Measurements from ENCODE around the gene KIF26A. TPM values are rescaled to one million over a fixed set of nuclear protein-coding genes. Genes with fewer than 3 reads are reported as not detected.

The KIF26A gene
- polyA plus RNA-seq, 1 of the 3 experiments (the other 2 are of a cell fraction), result 1.7 TPM

- H3K79me2 ChIP-seq (ENCODE audit: insufficient read depth), result no peaks in the 10 kb centered on the region
- DNase-seq, result no peak
- H3K9ac ChIP-seq, result no peak overlapping the region
- 91% methylated on average over 5 of the region's 14 CpGs for WGBS (ENCODE audit: low lambda C conversion rate)
- H3K27me3 ChIP-seq (ENCODE audit: insufficient read depth), result no peaks in the 10 kb centered on the region
- H4K20me1 ChIP-seq (ENCODE audit: insufficient read depth), result no peaks in the 10 kb centered on the region
- no peaks in the 10 kb centered on the region for H3K9me3 ChIP-seq
- ChIA-PET CTCF (interaction anchor here (1.0 to 1.3 kb wide), 3 partner anchors 8 to 24 kb away, joined by 3 to 5 read pairs (median 3); no protein-coding TSS in a partner anchor), POLR2A (no interaction called here)
- H3K9me2 ChIP-seq, result no peaks in the 10 kb centered on the region
- no peak for TF ChIP-seq ELF1 (IDR thresholded peaks at IDR 0.05)
- no peak for TF ChIP-seq MEF2A (IDR thresholded peaks at IDR 0.05; ENCODE audit: borderline replicate concordance, low read depth)
- no peak for TF ChIP-seq IRF3 (IDR thresholded peaks at IDR 0.05; ENCODE audit: low read depth, low read length)
- TF ChIP-seq RFX5 (IDR thresholded peaks at IDR 0.05; ENCODE audit: low read length), result no peak
- TF ChIP-seq, protein P1, sequence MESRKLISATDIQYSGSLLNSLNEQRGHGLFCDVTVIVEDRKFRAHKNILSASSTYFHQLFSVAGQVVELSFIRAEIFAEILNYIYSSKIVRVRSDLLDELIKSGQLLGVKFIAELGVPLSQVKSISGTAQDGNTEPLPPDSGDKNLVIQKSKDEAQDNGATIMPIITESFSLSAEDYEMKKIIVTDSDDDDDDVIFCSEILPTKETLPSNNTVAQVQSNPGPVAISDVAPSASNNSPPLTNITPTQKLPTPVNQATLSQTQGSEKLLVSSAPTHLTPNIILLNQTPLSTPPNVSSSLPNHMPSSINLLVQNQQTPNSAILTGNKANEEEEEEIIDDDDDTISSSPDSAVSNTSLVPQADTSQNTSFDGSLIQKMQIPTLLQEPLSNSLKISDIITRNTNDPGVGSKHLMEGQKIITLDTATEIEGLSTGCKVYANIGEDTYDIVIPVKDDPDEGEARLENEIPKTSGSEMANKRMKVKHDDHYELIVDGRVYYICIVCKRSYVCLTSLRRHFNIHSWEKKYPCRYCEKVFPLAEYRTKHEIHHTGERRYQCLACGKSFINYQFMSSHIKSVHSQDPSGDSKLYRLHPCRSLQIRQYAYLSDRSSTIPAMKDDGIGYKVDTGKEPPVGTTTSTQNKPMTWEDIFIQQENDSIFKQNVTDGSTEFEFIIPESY (IDR thresholded peaks at IDR 0.05; ENCODE audit: borderline replicate concordance, low read depth), result no peak
- TF ChIP-seq TEAD4 (IDR thresholded peaks at IDR 0.05; ENCODE audit: borderline replicate concordance, insufficient read depth), result no peak
- TF ChIP-seq, protein P2, sequence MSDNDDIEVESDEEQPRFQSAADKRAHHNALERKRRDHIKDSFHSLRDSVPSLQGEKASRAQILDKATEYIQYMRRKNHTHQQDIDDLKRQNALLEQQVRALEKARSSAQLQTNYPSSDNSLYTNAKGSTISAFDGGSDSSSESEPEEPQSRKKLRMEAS (IDR thresholded peaks at IDR 0.05; ENCODE audit: low read depth), result no peak
- TF ChIP-seq POLR2AphosphoS5 (IDR thresholded peaks at IDR 0.05; ENCODE audit: low read depth, low read length), result no peak
- TF ChIP-seq SMC3 (IDR thresholded peaks at IDR 0.05; ENCODE audit: low read depth, low read length), result no peak
- TF ChIP-seq FOXM1 (IDR thresholded peaks at IDR 0.05; ENCODE audit: low read depth), result no peak
- TF ChIP-seq NRF1 (IDR thresholded peaks at IDR 0.05; ENCODE audit: low read depth, low read length), result no peak
- TF ChIP-seq, protein P3, sequence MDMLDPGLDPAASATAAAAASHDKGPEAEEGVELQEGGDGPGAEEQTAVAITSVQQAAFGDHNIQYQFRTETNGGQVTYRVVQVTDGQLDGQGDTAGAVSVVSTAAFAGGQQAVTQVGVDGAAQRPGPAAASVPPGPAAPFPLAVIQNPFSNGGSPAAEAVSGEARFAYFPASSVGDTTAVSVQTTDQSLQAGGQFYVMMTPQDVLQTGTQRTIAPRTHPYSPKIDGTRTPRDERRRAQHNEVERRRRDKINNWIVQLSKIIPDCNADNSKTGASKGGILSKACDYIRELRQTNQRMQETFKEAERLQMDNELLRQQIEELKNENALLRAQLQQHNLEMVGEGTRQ (IDR thresholded peaks at IDR 0.05; ENCODE audit: borderline replicate concordance, low read depth, low read length), result no peak
- TF ChIP-seq, protein P4, sequence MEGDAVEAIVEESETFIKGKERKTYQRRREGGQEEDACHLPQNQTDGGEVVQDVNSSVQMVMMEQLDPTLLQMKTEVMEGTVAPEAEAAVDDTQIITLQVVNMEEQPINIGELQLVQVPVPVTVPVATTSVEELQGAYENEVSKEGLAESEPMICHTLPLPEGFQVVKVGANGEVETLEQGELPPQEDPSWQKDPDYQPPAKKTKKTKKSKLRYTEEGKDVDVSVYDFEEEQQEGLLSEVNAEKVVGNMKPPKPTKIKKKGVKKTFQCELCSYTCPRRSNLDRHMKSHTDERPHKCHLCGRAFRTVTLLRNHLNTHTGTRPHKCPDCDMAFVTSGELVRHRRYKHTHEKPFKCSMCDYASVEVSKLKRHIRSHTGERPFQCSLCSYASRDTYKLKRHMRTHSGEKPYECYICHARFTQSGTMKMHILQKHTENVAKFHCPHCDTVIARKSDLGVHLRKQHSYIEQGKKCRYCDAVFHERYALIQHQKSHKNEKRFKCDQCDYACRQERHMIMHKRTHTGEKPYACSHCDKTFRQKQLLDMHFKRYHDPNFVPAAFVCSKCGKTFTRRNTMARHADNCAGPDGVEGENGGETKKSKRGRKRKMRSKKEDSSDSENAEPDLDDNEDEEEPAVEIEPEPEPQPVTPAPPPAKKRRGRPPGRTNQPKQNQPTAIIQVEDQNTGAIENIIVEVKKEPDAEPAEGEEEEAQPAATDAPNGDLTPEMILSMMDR (IDR thresholded peaks at IDR 0.05), result no peak
- TF ChIP-seq JUND (IDR thresholded peaks at IDR 0.05), result no peak
- no peak for TF ChIP-seq REST (IDR thresholded peaks at IDR 0.05; ENCODE audit: low read depth, low read length)
- no peak for TF ChIP-seq TAF1 (IDR thresholded peaks at IDR 0.05; ENCODE audit: borderline replicate concordance, low read depth, low read length)
- no peak for TF ChIP-seq YY1 (IDR thresholded peaks at IDR 0.05; ENCODE audit: low read depth)
- no peak for TF ChIP-seq RAD21 (IDR thresholded peaks at IDR 0.05; ENCODE audit: low read length)
- H3K4me2 ChIP-seq, result no peak overlapping the region
- no peaks in the 10 kb centered on the region for H3K36me3 ChIP-seq (replicated peaks in 1 of 2; ENCODE audit: control insufficient read depth in 1 of 2, insufficient read depth in 2 of 2, low read length in 1 of 2)
- no peaks in the 10 kb centered on the region for H3F3A ChIP-seq (replicated peaks; ENCODE audit: insufficient read depth)
- H2AFZ ChIP-seq (ENCODE audit: low read depth), result no peak overlapping the region
- peaks cover 0 to 40% of the 10 kb centered on the region in 2 experiments; a peak in 2 of 4 replicates for H3K4me1 ChIP-seq (ENCODE audit: control insufficient read depth in 1 of 2, insufficient read depth in 2 of 2, low read depth in 1 of 2, low read length in 1 of 2)
- no peak overlapping the region for H3K27ac ChIP-seq (ENCODE audit: low read depth in 2 of 2, low read length in 1 of 2)
- no peak overlapping the region for H3K4me3 ChIP-seq (ENCODE audit: low read depth in 2 of 2, low read length in 1 of 2)
Measured at GRCh38 chr14:104200106-104200505, 61.7 kb downstream of the KIF26A start.

Data from SK-N-SH (cell line).